Nephron progenitor cell (in vitro differentiated cells): ENCODE results near the gene PNLIPRP1.

Source experiments
- DNase-seq: peaks from one replicate; pipeline ENCODE4 v3.0.0; 2021
- H3K27ac Mint-ChIP-seq: 2 replicates; pipeline ENCODE4 v1.8.0; 2021; ENCODE audit warnings: mild to moderate bottlenecking, moderate library complexity, mixed read lengths
- H3K27me3 Mint-ChIP-seq: 2 replicates; pipeline ENCODE4 v1.8.0; 2021; ENCODE audit warnings: mild to moderate bottlenecking, low read depth, mixed read lengths; ENCODE audit not compliant: poor library complexity
- H3K36me3 Mint-ChIP-seq: 2 replicates; pipeline ENCODE4 v1.8.0; 2021; ENCODE audit warnings: low read depth, mixed read lengths
- H3K4me1 Mint-ChIP-seq: 2 replicates; pipeline ENCODE4 v1.8.0; 2021; ENCODE audit warnings: mixed read lengths
- H3K4me3 Mint-ChIP-seq: 2 replicates; pipeline ENCODE4 v1.8.0; 2021; ENCODE audit warnings: mild to moderate bottlenecking, moderate library complexity, mixed read lengths
- H3K9me3 Mint-ChIP-seq: 2 replicates; pipeline ENCODE4 v1.8.0; 2021; ENCODE audit warnings: mild to moderate bottlenecking, moderate library complexity, mixed read lengths
- CTCF ChIP-seq: fragments of 200-600 bp; sonication (generic); IDR thresholded peaks from 2 replicates; pipeline ENCODE4 v1.5.0; 2021; ENCODE audit warnings: antibody characterized with exemption

Gene PNLIPRP1

GRCh38 chr10:116567335-116567734 is 23.4 kb upstream of the PNLIPRP1 start:
- TF ChIP-seq CTCF: no peak
- H3K27me3 Mint-ChIP-seq: peaks cover 26% of the 10 kb centered on the region
- H3K36me3 Mint-ChIP-seq: no peaks in the 10 kb centered on the region
- H3K4me3 Mint-ChIP-seq: no peak overlapping the region
- DNase-seq: no peak
- no peaks in the 10 kb centered on the region for H3K9me3 Mint-ChIP-seq
- H3K27ac Mint-ChIP-seq: no peak overlapping the region
- no peaks in the 10 kb centered on the region for H3K4me1 Mint-ChIP-seq

- Mint-ChIP-seq H3K27ac (no peak overlapping the region), H3K4me3 (no peak overlapping the region), H3K9me3 (no peaks in the 10 kb centered on the region), H3K4me1 (no peaks in the 10 kb centered on the region), H3K27me3 (peaks cover 21% of the 10 kb centered on the region), H3K36me3 (no peaks in the 10 kb centered on the region)
- DNase-seq: no peak
- no peak for TF ChIP-seq CTCF
Measured at GRCh38 chr10:116574797-116575196, 16.0 kb upstream of the PNLIPRP1 start.

- Mint-ChIP-seq H3K4me3 (no peak overlapping the region), H3K27ac (no peak overlapping the region), H3K9me3 (no peaks in the 10 kb centered on the region), H3K36me3 (no peaks in the 10 kb centered on the region), H3K4me1 (no peaks in the 10 kb centered on the region), H3K27me3 (peaks cover 10% of the 10 kb centered on the region)
- DNase-seq: no peak
- TF ChIP-seq CTCF: no peak
Measured at GRCh38 chr10:116587878-116588591, 2.7 kb upstream of the PNLIPRP1 start.

- TF ChIP-seq CTCF: no peak
- no peaks in the 10 kb centered on the region for H3K4me1 Mint-ChIP-seq
- DNase-seq: no peak
- H3K27me3 Mint-ChIP-seq: peaks cover 6% of the 10 kb centered on the region
- H3K36me3 Mint-ChIP-seq: no peaks in the 10 kb centered on the region
- no peaks in the 10 kb centered on the region for H3K9me3 Mint-ChIP-seq
- no peak overlapping the region for H3K27ac Mint-ChIP-seq
- H3K4me3 Mint-ChIP-seq: no peak overlapping the region
Measured at GRCh38 chr10:116588995-116589394, 1.8 kb upstream of the PNLIPRP1 start.

GRCh38 chr10:116589926-116590325 is 833 bp upstream of the PNLIPRP1 start:
- Mint-ChIP-seq H3K27me3 (peaks cover 6% of the 10 kb centered on the region), H3K9me3 (no peaks in the 10 kb centered on the region), H3K4me3 (no peak overlapping the region), H3K36me3 (no peaks in the 10 kb centered on the region), H3K27ac (no peak overlapping the region), H3K4me1 (no peaks in the 10 kb centered on the region)
- DNase-seq: no peak
- TF ChIP-seq CTCF: no peak

GRCh38 chr10:116593139-116593740 is 2.5 kb downstream of the PNLIPRP1 start:
- H3K36me3 Mint-ChIP-seq: no peaks in the 10 kb centered on the region
- no peaks in the 10 kb centered on the region for H3K9me3 Mint-ChIP-seq
- no peak overlapping the region for H3K4me3 Mint-ChIP-seq
- TF ChIP-seq CTCF: no peak
- no peak for DNase-seq
- H3K4me1 Mint-ChIP-seq: no peaks in the 10 kb centered on the region
- peaks cover 19% of the 10 kb centered on the region for H3K27me3 Mint-ChIP-seq
- H3K27ac Mint-ChIP-seq: no peak overlapping the region
